AG09309 (cell line): ENCODE data around the gene FAAP100.

ENCODE experiments used
- DNase-seq: peaks from one replicate; pipeline ENCODE4 v3.0.0-alpha.2; 2010; ENCODE audit warnings: low read depth
- H3K4me3 ChIP-seq: 2 replicates; pipeline ENCODE4 v1.5.1; 2011; ENCODE audit warnings: mild to moderate bottlenecking, low read depth, low read length, moderate library complexity; ENCODE audit not compliant: control insufficient read depth
- TF ChIP-seq, protein P1 (sequence below): IDR thresholded peaks from 2 replicates; pipeline ENCODE4 v1.5.1; 2011; ENCODE audit warnings: mild to moderate bottlenecking, low read depth, low read length, inconsistent platforms; ENCODE audit not compliant: insufficient read depth, control insufficient read depth; ENCODE audit errors: missing control alignments

FAAP100 gene

DNA sequence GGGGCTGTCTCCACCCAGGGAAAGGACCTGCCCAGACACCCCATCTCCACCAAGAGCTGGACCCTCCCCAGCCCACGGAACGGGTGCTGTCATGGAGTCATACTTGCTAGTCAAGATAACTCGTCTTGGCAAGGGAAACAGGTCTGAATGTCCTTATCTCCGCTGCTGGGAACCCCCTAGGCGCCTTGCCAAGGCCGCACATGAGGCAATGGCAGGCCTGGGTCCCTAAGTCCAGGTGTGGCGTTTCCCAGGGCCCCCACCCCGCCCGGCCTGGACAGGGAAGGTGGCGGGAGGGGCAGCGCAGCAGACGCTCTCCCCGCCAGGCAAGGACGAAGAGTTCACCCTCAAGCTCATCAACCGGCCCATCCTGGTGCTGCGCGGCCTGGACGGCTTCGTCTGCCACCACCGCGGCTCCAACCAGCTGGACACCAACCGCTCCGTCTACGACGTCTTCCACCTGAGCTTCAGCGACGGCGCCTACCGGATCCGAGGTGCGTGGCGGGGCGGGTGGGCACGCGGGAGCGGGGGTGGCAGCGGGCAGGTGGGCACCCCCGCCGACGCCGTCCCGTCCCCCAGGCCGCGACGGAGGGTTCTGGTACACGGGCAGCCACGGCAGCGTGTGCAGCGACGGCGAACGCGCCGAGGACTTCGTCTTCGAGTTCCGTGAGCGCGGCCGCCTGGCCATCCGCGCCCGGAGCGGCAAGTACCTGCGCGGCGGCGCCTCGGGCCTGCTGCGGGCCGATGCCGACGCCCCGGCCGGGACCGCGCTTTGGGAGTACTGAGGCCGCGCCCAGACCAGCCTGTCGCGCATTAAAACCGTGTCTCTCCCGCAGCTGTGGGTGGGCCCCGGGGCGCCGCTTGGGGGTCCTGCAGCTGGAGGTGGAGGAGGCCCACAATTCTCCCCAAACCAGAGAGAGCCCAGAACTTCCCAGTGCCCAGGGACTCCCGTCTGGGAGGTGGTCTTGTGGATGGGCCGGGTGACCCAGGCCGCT, 15.6 kb downstream of the FAAP100 start:
- TF ChIP-seq, protein P1, sequence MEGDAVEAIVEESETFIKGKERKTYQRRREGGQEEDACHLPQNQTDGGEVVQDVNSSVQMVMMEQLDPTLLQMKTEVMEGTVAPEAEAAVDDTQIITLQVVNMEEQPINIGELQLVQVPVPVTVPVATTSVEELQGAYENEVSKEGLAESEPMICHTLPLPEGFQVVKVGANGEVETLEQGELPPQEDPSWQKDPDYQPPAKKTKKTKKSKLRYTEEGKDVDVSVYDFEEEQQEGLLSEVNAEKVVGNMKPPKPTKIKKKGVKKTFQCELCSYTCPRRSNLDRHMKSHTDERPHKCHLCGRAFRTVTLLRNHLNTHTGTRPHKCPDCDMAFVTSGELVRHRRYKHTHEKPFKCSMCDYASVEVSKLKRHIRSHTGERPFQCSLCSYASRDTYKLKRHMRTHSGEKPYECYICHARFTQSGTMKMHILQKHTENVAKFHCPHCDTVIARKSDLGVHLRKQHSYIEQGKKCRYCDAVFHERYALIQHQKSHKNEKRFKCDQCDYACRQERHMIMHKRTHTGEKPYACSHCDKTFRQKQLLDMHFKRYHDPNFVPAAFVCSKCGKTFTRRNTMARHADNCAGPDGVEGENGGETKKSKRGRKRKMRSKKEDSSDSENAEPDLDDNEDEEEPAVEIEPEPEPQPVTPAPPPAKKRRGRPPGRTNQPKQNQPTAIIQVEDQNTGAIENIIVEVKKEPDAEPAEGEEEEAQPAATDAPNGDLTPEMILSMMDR = no peak
- no peak for DNase-seq
- H3K4me3 ChIP-seq = no peak overlapping the region

DNA sequence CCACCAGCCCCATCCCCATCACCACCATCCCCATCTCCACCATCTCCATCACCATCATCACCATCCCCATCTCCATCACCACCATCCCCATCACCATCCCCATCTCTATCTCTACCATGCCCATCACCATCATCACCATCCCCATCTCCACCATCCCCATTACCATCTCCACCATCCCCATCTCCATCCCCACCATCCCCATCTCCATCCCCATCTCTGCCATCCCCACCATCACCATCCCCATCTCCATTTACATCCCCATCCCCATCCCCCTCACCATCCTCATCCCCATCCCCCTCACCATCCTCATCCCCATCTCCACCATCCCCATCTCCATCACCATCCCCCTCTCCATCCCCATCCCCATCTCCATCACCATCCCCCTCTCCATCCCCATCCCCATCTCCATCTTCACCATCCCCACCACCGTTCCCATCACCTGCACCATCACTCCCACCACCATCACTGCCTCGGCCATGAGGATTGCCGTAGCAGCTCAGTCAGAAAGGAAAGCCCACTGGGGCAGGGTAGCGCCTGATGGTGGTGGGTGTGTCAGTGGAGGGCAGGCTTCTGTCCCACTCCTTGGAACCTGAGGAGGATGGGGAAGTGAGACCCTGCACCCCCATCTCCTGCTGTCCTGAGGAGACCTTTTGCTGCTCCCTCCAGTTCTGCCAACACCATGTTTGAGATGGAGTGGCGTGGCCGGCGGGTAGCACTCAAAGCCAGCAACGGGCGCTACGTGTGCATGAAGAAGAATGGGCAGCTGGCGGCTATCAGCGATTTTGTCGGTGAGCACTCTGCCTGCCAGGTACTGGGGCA, 16.5 kb downstream of the FAAP100 start:
- DNase-seq = no peak
- no peak overlapping the region for H3K4me3 ChIP-seq
- TF ChIP-seq, protein P1 = no peak

DNA sequence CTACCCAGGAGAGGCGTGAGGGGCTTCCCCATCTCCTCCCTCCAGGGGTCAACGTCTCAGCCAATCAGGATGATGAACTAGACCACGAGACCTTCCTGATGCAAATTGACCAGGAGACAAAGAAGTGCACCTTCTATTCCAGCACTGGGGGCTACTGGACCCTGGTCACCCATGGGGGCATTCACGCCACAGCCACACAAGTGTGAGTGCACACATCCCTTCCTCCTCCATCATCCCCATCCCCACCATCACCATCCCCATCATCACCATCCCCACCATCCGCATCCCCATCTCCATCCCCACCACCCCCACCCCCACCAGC, 17.2 kb downstream of the FAAP100 start:
- no peak for DNase-seq
- TF ChIP-seq, protein P1 = no peak
- H3K4me3 ChIP-seq = no peak overlapping the region

DNA sequence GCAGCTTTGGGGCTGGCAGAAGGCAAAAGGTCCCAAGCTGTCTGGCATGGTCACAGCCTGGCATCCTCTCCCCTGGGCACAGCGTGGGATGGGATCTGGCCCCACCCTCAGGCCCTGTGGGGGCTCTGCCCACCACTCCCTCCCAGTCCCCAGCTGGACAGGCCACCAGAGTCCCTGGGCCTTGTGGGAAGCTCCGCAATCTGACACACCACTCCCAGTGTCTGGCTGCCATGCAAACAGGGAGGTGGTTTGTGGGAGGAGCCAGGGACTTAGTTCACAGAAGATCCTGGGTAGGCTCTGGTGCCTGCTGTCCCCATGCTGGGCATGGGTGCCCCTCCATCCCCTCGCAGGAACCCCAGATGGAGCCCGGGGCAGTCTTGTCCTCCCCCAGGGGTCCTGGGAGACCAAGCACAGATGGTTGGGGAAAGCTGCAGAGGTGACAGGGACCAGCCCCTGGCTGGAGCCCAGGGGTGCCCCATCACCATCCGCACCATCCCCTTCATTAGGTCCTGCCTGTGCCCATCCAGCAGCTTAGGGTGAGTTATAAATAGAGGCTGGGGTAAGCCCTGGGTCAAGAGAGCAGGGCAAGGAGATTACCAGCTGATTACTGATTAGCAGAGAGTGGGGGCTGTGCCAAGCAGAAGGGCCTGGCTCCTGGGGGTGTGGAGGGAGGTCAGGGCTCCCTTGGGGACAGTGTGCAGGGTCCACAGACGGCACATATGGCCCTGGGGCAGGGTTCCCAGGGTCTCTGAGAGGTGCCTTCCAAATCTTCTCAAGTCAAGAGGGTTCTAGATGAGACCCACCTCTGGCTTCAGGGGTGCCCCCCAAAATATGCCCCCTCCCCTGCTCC, 17.8 kb downstream of the FAAP100 start:
- TF ChIP-seq, protein P1 = no peak
- DNase-seq = no peak
- H3K4me3 ChIP-seq = no peak overlapping the region

DNA sequence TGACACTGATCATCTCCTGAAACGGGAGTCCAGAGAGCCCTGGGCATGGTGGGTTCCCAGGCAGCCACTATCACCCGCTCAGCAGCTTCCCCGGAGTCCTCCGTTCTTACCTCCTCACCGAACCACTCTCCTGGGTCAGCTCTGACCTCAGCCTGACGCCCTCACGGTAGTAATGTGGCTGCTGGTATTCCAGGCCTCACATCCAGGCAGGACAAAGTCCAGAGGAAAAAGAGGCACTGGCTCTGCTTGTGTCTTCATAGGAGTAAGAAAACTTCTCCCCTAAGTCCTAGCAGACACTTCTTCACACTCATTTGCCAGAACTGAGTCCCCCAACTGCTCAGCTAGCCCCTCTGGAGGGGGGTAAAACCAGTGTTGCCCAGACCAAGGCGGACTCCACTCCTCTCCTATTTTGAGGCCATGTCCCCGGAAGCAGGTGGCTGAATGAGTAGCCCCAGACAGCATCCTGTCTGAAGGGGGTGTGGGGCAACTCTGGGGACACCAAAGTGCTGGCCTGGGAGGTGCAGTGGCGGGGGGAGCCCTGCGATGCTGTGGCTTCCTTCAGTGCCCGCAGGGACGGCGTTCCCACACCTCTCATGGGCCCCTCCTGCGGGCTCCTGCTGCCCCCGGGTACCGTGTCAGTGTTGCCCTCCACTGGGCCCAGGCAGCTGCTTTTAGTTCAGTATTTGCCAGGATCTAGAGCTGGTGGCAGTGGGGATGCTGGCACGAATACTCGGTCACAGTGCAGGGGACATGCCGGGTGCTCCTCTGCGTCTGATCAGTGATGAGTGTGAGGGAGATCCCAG, 18.6 kb downstream of the FAAP100 start:
- no peak for DNase-seq
- H3K4me3 ChIP-seq = no peak overlapping the region
- TF ChIP-seq, protein P1 = no peak
